Stimulated activated naive CD8-positive, alpha-beta T cell treated with anti-CD3 and anti-CD28 coated beads, Interleukin-15, amount 100 ng/mL, for 72 hours (primary cell): ENCODE measurements around the gene GNPDA1.
"Not testable (repeated sequence)": the region's sequence is repeated elsewhere in the genome, so short reads cannot be mapped to it uniquely, and the experiment has no call there.

Source experiments
- ATAC-seq: fragments of 150-1000 bp; cut with Tn5 transposase; 2 replicates; pipeline ENCODE4 v1.10.0; 2021; ENCODE audit warnings: mild to moderate bottlenecking, moderate library complexity
- DNase-seq, 2 donors: peaks; one replicate each; pipeline ENCODE4 v3.0.0; 2021 to 2022
- H3K27ac Mint-ChIP-seq, 2 donors: one replicate each; pipeline ENCODE4 v1.8.0; 2022; ENCODE audit warnings: mild to moderate bottlenecking in 2 of 2, mixed read lengths in 2 of 2, moderate library complexity in 2 of 2
- H3K27me3 Mint-ChIP-seq: one replicate; pipeline ENCODE4 v1.8.0; 2022; ENCODE audit warnings: mixed read lengths
- H3K4me1 Mint-ChIP-seq: one replicate; pipeline ENCODE4 v1.8.0; 2022; ENCODE audit warnings: mild to moderate bottlenecking, mixed read lengths
- H3K4me3 Mint-ChIP-seq, 2 donors: one replicate each; pipeline ENCODE4 v1.8.0; 2022; ENCODE audit warnings: mild to moderate bottlenecking in 2 of 2, mixed read lengths in 2 of 2, moderate library complexity in 1 of 2
- H3K9me3 Mint-ChIP-seq, 2 donors: one replicate each; pipeline ENCODE4 v1.8.0; 2022; ENCODE audit warnings: mixed read lengths in 2 of 2

The GNPDA1 gene

GRCh38 chr5:142012792-142013388, at the start of gene GNPDA1:
GNPDA1 (minus strand) TSS chr5:142013027; CDS start chr5:142012035, 992 bp downstream.
- Mint-ChIP-seq H3K9me3 (no peaks in the 10 kb centered on the region), H3K4me3 (peak within 1 kb of the TSS; percentile 91 to 92), H3K27ac (peak within 1 kb of the TSS; percentile 98 to 99), H3K4me1 (peaks cover 87% of the 10 kb centered on the region), H3K27me3 (no peaks in the 10 kb centered on the region)
- peak; percentile 63 to 72 for DNase-seq
- peak; percentile 34 for ATAC-seq

DNA sequence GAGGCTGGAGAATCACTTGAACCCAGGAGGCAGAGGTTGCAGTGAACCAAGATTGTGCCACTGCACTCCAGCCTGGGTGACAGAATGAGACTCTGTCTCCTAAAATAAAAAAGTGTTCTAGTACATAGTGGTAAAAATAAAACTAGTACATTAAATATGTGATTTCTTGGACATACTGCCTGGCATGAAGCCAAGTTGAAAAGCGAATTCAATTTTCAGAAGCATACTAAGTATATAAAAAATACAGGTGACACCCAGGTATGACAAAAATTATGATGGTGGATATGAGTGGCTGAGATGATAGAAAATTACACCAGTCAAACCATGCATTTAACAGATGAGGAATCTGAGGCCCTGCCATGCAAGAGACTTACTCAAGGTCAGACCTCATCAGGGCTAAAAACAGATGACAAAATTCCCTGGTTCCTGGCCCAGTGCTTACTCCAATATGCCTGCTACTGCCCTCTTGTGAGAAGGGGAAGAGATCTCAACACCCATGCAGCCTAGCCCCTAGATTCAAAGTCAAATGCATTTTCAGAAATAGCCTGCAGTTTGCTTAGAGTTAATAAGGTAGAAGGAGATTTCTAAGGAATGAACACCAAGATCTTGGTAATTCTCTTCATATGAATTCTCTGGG, 46.6 kb upstream of the GNPDA1 start:
- H3K4me3 Mint-ChIP-seq, result no peak overlapping the region
- peaks cover 35% of the 10 kb centered on the region for H3K4me1 Mint-ChIP-seq
- H3K27ac Mint-ChIP-seq, result no peak overlapping the region
- H3K9me3 Mint-ChIP-seq, result no peaks in the 10 kb centered on the region
- H3K27me3 Mint-ChIP-seq, result no peaks in the 10 kb centered on the region
- DNase-seq (no peak), ATAC-seq (no peak)

- DNase-seq (no peak), ATAC-seq (no peak)
- Mint-ChIP-seq H3K4me3 (no peak overlapping the region), H3K27me3 (no peaks in the 10 kb centered on the region), H3K4me1 (peaks cover 38% of the 10 kb centered on the region), H3K9me3 (no peaks in the 10 kb centered on the region), H3K27ac (no peak overlapping the region)
Measured at GRCh38 chr5:142057697-142058056, 44.9 kb upstream of the GNPDA1 start.

DNA sequence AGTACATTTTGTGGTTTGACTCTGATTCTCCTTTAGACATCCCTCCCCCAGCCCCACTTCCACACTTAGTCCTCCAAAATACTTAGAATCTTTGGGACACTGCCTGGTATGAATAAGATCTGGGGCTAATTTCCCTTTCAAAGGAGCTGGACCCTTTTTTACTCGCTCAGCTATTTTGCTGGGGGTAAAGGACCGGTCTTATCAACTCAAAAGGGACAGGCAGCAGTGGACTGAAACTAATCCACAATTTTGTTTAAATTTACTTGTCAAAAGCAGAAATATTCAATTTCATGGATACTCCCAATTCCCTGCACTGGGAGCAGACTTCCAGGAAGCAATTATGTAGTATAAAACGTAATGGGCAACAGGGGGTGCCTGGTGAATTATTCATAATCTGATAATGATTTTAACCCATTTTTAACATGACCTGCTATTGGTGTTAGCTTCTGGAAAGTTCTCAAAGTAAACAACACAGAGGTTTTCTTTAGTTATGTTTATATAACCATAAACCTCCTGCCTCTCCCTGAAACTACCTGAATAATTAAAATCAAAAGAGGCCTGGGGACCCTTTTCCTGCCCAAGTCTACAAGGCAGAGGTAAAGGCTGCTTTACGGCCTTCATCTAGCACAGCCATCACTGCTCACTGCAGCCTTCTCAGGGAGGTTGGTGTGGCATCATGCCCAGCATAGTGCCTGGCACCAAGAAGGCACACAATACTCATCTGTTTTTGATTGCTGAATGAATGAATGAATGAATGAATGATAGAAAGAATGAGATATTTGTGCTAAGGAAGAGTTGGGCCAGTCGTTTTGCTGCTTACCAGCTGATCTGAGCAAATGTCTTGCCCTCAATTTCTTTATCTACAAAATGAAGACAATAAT, 44.2 kb upstream of the GNPDA1 start:
- ATAC-seq (no peak), DNase-seq (no peak)
- Mint-ChIP-seq H3K9me3 (no peaks in the 10 kb centered on the region), H3K4me3 (no peak overlapping the region), H3K4me1 (peaks cover 38% of the 10 kb centered on the region), H3K27ac (peak overlapping the region in 1 of 2 donors; percentile 29), H3K27me3 (no peaks in the 10 kb centered on the region)

DNA sequence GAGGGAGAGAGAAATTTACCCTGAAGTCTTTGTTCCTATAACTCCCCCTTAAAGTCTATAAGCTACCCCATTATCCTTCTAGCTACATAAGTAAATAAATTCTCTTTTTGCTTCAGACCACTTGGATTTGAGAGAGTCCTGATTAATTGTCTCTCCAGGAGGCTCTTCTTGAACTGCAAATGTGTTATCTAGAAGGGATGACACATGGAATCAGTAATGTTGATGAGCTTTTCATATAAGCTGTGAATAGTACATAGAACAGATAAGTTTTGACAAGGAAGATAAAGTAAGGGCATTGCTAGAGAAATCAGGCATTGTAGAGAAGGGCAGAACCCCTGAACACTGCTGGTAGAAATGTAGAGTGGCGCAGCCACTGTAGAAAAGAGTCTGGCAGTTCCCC, 42.5 kb upstream of the GNPDA1 start:
- Mint-ChIP-seq H3K27me3 (no peaks in the 10 kb centered on the region), H3K27ac (no peak overlapping the region), H3K4me3 (no peak overlapping the region), H3K9me3 (no peaks in the 10 kb centered on the region), H3K4me1 (peaks cover 38% of the 10 kb centered on the region)
- ATAC-seq (no peak), DNase-seq (no peak)

DNA sequence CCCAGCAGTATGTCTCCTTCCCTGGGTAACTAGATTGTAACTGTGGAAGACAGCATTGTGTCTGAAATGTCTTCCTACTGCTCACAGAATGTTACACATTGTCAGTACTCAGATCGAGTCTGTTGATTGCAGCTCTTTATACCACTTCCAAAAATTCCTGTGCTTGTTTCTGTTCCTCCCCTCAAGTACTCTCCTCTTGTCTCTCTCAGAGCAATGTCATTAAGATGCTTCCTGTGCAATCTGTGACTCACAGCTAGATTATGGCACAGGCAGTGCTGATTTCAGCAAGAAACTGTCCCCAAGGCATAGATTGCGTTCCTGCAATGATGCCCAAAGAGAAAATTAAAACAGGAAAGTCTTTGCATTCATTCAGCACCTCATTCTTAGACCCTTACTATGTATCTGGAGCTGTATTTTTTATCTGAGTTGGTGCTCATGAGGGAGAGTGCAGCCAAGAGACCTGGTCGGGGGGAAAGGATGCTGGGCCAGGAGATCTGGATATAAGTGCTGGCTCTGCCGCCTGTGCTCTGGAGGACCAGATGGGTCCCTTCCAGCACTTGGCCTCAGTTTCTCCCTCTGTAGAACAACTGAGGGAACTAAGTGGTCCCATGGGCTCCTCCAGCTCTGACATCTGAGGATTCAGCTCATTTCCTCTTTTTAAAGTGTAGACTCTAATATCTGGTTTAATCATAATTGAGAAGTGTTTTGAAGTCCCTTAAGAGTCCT, 40.8 kb upstream of the GNPDA1 start:
- no peak overlapping the region for H3K27ac Mint-ChIP-seq
- H3K9me3 Mint-ChIP-seq, result no peaks in the 10 kb centered on the region
- no peak overlapping the region for H3K4me3 Mint-ChIP-seq
- DNase-seq, result no peak
- H3K4me1 Mint-ChIP-seq, result peaks cover 42% of the 10 kb centered on the region
- no peaks in the 10 kb centered on the region for H3K27me3 Mint-ChIP-seq
- no peak for ATAC-seq

DNA sequence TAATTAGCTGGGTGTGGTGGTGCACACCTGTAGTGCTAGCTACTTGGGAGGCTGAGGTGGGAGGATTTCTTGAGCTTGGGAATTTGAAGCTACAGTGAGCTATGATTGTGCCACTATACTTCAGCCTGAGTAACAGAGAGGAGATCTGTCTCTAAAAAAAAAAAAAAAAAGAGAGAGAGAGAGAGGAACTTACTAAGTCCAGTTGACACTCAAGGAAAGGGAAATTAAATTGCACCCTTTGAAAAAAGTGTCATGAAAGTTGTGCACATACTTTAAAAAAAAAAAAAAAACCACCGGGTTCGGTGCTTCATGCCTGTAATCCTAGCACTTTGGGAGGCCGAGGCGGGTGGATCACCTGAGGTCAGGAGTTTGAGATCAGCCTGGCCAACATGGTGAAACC, 39.2 kb upstream of the GNPDA1 start:
- not testable (repeated sequence) for ATAC-seq, H3K9me3 Mint-ChIP-seq, H3K4me3 Mint-ChIP-seq, H3K27me3 Mint-ChIP-seq, H3K27ac Mint-ChIP-seq, DNase-seq
- peaks cover 27% of the 10 kb centered on the region for H3K4me1 Mint-ChIP-seq

DNA sequence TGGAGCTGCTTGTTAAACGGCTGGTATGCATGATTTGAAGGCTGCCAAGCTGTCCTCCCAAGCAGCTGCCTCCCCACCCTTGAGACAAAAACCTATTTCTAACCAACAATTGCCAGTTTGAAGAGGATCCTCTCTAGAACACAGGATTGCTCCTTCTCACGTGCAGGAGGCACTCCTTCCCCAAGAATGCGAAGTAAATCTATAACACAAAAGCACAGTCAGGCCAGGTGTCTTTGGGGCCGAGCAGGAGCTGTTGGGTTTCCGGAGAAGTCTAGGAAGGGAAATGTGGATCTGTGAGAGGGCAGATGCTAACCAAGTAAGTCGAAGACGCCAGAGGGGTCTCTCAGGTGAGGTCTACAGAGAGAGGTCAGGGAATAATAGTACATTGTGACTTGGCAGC, 35.4 kb upstream of the GNPDA1 start:
- no peak for DNase-seq
- H3K4me1 Mint-ChIP-seq, result peaks cover 11% of the 10 kb centered on the region
- H3K27me3 Mint-ChIP-seq, result no peaks in the 10 kb centered on the region
- H3K4me3 Mint-ChIP-seq, result no peak overlapping the region
- H3K9me3 Mint-ChIP-seq, result no peaks in the 10 kb centered on the region
- ATAC-seq, result no peak
- no peak overlapping the region for H3K27ac Mint-ChIP-seq

DNA sequence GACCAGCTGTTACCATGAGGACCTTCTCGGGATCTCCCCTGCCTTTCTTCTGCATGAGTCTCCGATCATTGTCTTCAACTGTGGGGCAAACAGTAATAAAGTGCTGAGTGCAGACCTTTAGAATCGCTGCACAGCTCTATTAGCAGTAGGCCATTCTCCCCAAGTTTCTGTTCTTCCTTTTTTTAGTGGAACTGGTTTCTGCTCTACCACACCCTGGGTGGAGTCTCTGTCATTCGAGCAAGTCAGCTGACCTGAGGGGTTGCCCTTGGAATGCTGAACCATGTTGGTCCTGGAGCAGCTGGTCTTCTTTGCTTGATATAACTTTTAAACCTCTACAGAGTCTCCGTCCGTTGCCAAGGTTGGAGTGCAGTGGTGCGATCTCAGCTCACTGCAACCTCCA, 33.4 kb upstream of the GNPDA1 start:
- H3K4me1 Mint-ChIP-seq, result peaks cover 5% of the 10 kb centered on the region
- ATAC-seq, result no peak
- no peaks in the 10 kb centered on the region for H3K27me3 Mint-ChIP-seq
- H3K9me3 Mint-ChIP-seq, result no peaks in the 10 kb centered on the region
- H3K27ac Mint-ChIP-seq, result no peak overlapping the region
- no peak overlapping the region for H3K4me3 Mint-ChIP-seq
- DNase-seq, result no peak

- H3K9me3 Mint-ChIP-seq, H3K27me3 Mint-ChIP-seq, H3K4me3 Mint-ChIP-seq, ATAC-seq, DNase-seq, H3K4me1 Mint-ChIP-seq: not testable (repeated sequence)
- peak overlapping the region in 1 of 2 donors; percentile 78 for H3K27ac Mint-ChIP-seq
Measured at GRCh38 chr5:142040881-142041280, 28.1 kb upstream of the GNPDA1 start.

- no peaks in the 10 kb centered on the region for H3K9me3 Mint-ChIP-seq
- no peak overlapping the region for H3K27ac Mint-ChIP-seq
- DNase-seq (no peak), ATAC-seq (no peak)
- no peaks in the 10 kb centered on the region for H3K27me3 Mint-ChIP-seq
- H3K4me3 Mint-ChIP-seq, result no peak overlapping the region
- peaks cover under 1% of the 10 kb centered on the region for H3K4me1 Mint-ChIP-seq
Measured at GRCh38 chr5:142040285-142040684, 27.5 kb upstream of the GNPDA1 start.

DNA sequence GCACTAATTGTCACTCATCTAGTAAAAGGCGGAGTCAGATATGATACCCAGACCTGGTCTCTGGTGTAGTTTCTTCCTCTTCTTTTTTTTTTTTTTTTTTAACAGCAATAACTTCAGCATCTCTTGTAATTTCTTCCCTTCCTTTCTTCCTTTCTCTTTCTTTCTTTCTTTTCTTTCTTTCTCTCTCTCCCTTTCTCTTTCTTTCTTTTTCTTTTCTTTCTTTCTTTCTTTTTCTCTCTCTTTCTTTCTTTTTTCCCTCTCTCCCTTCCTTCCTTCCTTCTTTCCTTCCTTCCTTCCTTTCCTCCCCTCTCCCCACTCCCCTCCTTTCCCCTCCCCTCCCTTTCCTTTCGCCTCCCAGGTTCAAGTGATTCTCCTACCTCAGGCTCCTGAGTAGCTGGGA, 25.9 kb upstream of the GNPDA1 start:
- Mint-ChIP-seq H3K4me3 (no peak overlapping the region), H3K4me1 (peaks cover 16% of the 10 kb centered on the region), H3K27me3 (no peaks in the 10 kb centered on the region), H3K9me3 (no peaks in the 10 kb centered on the region), H3K27ac (no peak overlapping the region)
- DNase-seq (no peak), ATAC-seq (no peak)

- not testable (repeated sequence) for H3K9me3 Mint-ChIP-seq, H3K27ac Mint-ChIP-seq, H3K4me3 Mint-ChIP-seq, DNase-seq, H3K27me3 Mint-ChIP-seq, ATAC-seq
- peaks cover 25% of the 10 kb centered on the region for H3K4me1 Mint-ChIP-seq
Measured at GRCh38 chr5:142037599-142037998, 24.8 kb upstream of the GNPDA1 start.

DNA sequence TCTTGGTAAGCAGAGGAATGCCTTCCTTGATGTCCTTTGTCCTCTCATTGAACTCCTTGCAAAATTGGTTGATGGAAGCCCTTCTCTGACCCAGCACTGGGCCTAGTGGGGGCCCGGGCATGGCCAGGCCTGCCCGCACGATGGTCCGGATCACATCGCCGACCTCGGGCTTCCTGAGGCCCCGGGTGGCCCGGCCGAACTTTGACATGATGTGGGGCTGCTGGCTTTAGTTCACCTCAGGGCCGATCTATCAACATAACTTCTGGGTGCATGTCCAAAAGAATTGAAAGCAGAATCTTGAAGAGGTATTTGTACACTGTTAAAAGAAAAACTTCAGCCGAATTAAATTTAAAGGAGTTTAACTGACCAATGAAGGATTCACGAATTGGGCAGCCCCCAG, 24.1 kb upstream of the GNPDA1 start:
- Mint-ChIP-seq H3K4me1 (peaks cover 25% of the 10 kb centered on the region), H3K27me3 (no peaks in the 10 kb centered on the region), H3K9me3 (no peaks in the 10 kb centered on the region), H3K27ac (no peak overlapping the region), H3K4me3 (no peak overlapping the region)
- no peak for DNase-seq
- no peak for ATAC-seq

DNA sequence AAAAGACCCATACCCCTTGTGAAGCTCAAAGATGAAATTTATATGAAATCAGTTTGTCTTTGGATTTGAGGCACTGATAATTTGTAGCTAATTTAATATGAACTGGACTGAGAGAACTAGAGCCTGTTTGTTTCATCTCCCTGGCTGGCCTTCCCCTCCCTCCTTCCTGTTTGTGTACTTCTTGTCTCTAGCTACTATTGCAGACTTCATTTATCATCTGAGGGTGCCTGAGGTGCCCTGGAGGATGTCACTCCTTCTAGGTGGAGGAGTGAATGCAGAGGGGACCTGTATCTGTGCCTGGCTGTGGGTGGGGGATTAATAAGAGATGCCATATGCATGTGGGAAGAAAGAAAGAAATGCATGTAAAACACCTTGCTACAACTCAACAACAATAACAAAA, 22.2 kb upstream of the GNPDA1 start:
- Mint-ChIP-seq H3K27me3 (no peaks in the 10 kb centered on the region), H3K4me3 (peak overlapping the region in 1 of 2 donors; percentile 3), H3K9me3 (no peaks in the 10 kb centered on the region), H3K4me1 (peaks cover 25% of the 10 kb centered on the region), H3K27ac (no peak overlapping the region)
- no peak for DNase-seq
- no peak for ATAC-seq
